ENCODE measurements around the gene CD226.
"Not testable (repeated sequence)": the region's sequence is repeated elsewhere in the genome, so short reads cannot be mapped to it uniquely, and the experiment has no call there.

Gene CD226

GRCh38 chr18:69840445-69840844, 107.2 kb downstream of the CD226 start:
- Histone ChIP-seq H3K9me3 (ENCODE audit: control insufficient read depth, low read length) (no peaks in the 10 kb centered on the region), H3K4me1 (no peaks in the 10 kb centered on the region), H3K27ac (no peak overlapping the region), H2AFZ (no peak overlapping the region), H3K79me2 (no peaks in the 10 kb centered on the region), H3K27me3 (ENCODE audit: control insufficient read depth, insufficient read depth, low read length) (no peaks in the 10 kb centered on the region), H3K9ac (no peak overlapping the region), H3K4me2 (ENCODE audit: low read length) (no peak overlapping the region), H3K4me3 (ENCODE audit: low read depth, low read length) (no peak overlapping the region), H3K36me3 (ENCODE audit: control insufficient read depth, insufficient read depth, low read length) (no peaks in the 10 kb centered on the region)
- TF ChIP-seq CTCF (IDR thresholded peaks at IDR 0.05) = no peak

- Histone ChIP-seq H3K9me3 (ENCODE audit: control insufficient read depth, low read length) (no peaks in the 10 kb centered on the region), H3K79me2 (no peaks in the 10 kb centered on the region), H3K9ac (no peak overlapping the region), H2AFZ (no peak overlapping the region), H3K4me2 (ENCODE audit: low read length) (no peak overlapping the region), H3K4me3 (ENCODE audit: low read depth, low read length) (no peak overlapping the region), H3K4me1 (no peaks in the 10 kb centered on the region), H3K27me3 (ENCODE audit: control insufficient read depth, insufficient read depth, low read length) (no peaks in the 10 kb centered on the region), H3K27ac (no peak overlapping the region), H3K36me3 (ENCODE audit: control insufficient read depth, insufficient read depth, low read length) (no peaks in the 10 kb centered on the region)
- no peak for TF ChIP-seq CTCF (IDR thresholded peaks at IDR 0.05)
Observed at GRCh38 chr18:69840001-69840400, 107.7 kb downstream of the CD226 start.

- H3K79me2 ChIP-seq = no peaks in the 10 kb centered on the region
Observed at GRCh38 chr18:69839497-69839896, 108.2 kb downstream of the CD226 start.

GRCh38 chr18:69838620-69839411, 108.9 kb downstream of the CD226 start:
- Histone ChIP-seq H3K36me3 (ENCODE audit: control insufficient read depth, insufficient read depth, low read length) (no peaks in the 10 kb centered on the region), H3K4me2 (ENCODE audit: low read length) (no peak overlapping the region), H3K9me3 (ENCODE audit: control insufficient read depth, low read length) (no peaks in the 10 kb centered on the region), H3K27me3 (ENCODE audit: control insufficient read depth, insufficient read depth, low read length) (no peaks in the 10 kb centered on the region), H2AFZ (no peak overlapping the region), H3K27ac (no peak overlapping the region), H3K79me2 (no peaks in the 10 kb centered on the region), H3K4me1 (no peaks in the 10 kb centered on the region), H3K9ac (no peak overlapping the region), H3K4me3 (ENCODE audit: low read depth, low read length) (no peak overlapping the region)
- TF ChIP-seq CTCF (IDR thresholded peaks at IDR 0.05) = no peak

More at GRCh38 chr18:69839497-69839896, 108.2 kb downstream of the CD226 start:
- H3K9me3 ChIP-seq (ENCODE audit: control insufficient read depth, low read length) = no peaks in the 10 kb centered on the region
- H3K27ac ChIP-seq = no peak overlapping the region
- H3K4me3 ChIP-seq (ENCODE audit: low read depth, low read length) = no peak overlapping the region
- TF ChIP-seq CTCF (IDR thresholded peaks at IDR 0.05) = no peak
- H3K4me1 ChIP-seq = no peaks in the 10 kb centered on the region
- no peak overlapping the region for H3K9ac ChIP-seq
- H3K27me3 ChIP-seq (ENCODE audit: control insufficient read depth, insufficient read depth, low read length) = no peaks in the 10 kb centered on the region
- no peak overlapping the region for H2AFZ ChIP-seq
- H3K4me2 ChIP-seq (ENCODE audit: low read length) = no peak overlapping the region
- no peaks in the 10 kb centered on the region for H3K36me3 ChIP-seq (ENCODE audit: control insufficient read depth, insufficient read depth, low read length)

- no peaks in the 10 kb centered on the region for H3K4me1 ChIP-seq
- H3K79me2 ChIP-seq = no peaks in the 10 kb centered on the region
- no peak overlapping the region for H3K27ac ChIP-seq
- H3K27me3 ChIP-seq (ENCODE audit: control insufficient read depth, insufficient read depth, low read length) = no peaks in the 10 kb centered on the region
- no peaks in the 10 kb centered on the region for H3K36me3 ChIP-seq (ENCODE audit: control insufficient read depth, insufficient read depth, low read length)
- H3K4me3 ChIP-seq (ENCODE audit: low read depth, low read length) = no peak overlapping the region
- H2AFZ ChIP-seq = no peak overlapping the region
- no peaks in the 10 kb centered on the region for H3K9me3 ChIP-seq (ENCODE audit: control insufficient read depth, low read length)
- TF ChIP-seq CTCF (IDR thresholded peaks at IDR 0.05) = no peak
- H3K4me2 ChIP-seq (ENCODE audit: low read length) = no peak overlapping the region
- H3K9ac ChIP-seq = no peak overlapping the region
Observed at GRCh38 chr18:69838003-69838402, 109.7 kb downstream of the CD226 start.

GRCh38 chr18:69834980-69835379, 112.7 kb downstream of the CD226 start:
- H3K36me3 ChIP-seq (ENCODE audit: control insufficient read depth, insufficient read depth, low read length); H3K4me2 ChIP-seq (ENCODE audit: low read length); H3K79me2 ChIP-seq; H3K27ac ChIP-seq; H3K27me3 ChIP-seq (ENCODE audit: control insufficient read depth, insufficient read depth, low read length); H3K4me1 ChIP-seq; H2AFZ ChIP-seq; H3K9me3 ChIP-seq (ENCODE audit: control insufficient read depth, low read length); H3K4me3 ChIP-seq (ENCODE audit: low read depth, low read length); H3K9ac ChIP-seq: not testable (repeated sequence)
